Adrenal gland (tissue), 12 donors: ENCODE measurements around the gene RAB3B. TPM values are rescaled to one million over a fixed set of nuclear protein-coding genes. Genes with fewer than 3 reads are reported as not detected.
"Not testable (repeated sequence)": the region's sequence is repeated elsewhere in the genome, so short reads cannot be mapped to it uniquely, and the experiment has no call there.

Experiments used
- DNase-seq, 7 donors: peaks; one replicate each; pipeline ENCODE4 v3.0.0-alpha.2; 2019 to 2020
- H3K27ac ChIP-seq, 5 donors: fragments of 200-600 bp; sonication (generic) in 4 of 5; 1 replicate in 3 of 5; 2 replicates in 2 of 5; pipeline versions ENCODE4 v1.5.1 to v1.8.0; 2016 to 2020; ENCODE audit warnings: mild to moderate bottlenecking in 1 of 5
- H3K27me3 ChIP-seq: fragments of 200-600 bp; 2 replicates; pipeline ENCODE4 v1.8.0; 2021
- H3K36me3 ChIP-seq, 2 donors: fragments of 200-600 bp; replicated peaks in 1 of 2; 1 replicate in 1 of 2; 2 replicates in 1 of 2; pipeline versions ENCODE4 v1.5.1 to v1.8.0; 2018 to 2022
- H3K4me1 ChIP-seq, 2 donors: fragments of 200-600 bp; replicated peaks in 1 of 2; 1 replicate in 1 of 2; 2 replicates in 1 of 2; pipeline versions ENCODE4 v1.5.1 to v1.8.0; 2018 to 2021
- H3K4me3 ChIP-seq, 4 donors: fragments of 200-600 bp; sonication (generic) in 3 of 4; one replicate each; pipeline ENCODE4 v1.5.1; 2016 to 2018
- H3K9me3 ChIP-seq, 3 donors: fragments of 200-600 bp; sonication (generic) in 1 of 3; replicated peaks in 1 of 3; 1 replicate in 2 of 3; 2 replicates in 1 of 3; pipeline versions ENCODE4 v1.5.1 to v1.8.0; 2016 to 2021
- POLR2A ChIP-seq, 2 donors: fragments of 450-650 bp; IDR thresholded peaks; one replicate each; pipeline ENCODE4 v1.6.1; 2017; ENCODE audit warnings: antibody characterized with exemption in 2 of 2, mild to moderate bottlenecking in 2 of 2, moderate library complexity in 1 of 2
- WGBS, 4 donors: extraction: QIAGEN DNeasy Blood & Tissue Kit in 2 of 4; methylation state at CpG; one replicate each; pipeline versions ENCODE4 v1.1.5 to v1.1.7; 2013 to 2017; 5-methylcytosine and 5-hydroxymethylcytosine counted together
- intact Hi-C, 2 donors: fragments of 100-400 bp; cut with DNase I; formaldehyde crosslinking; loops; one replicate each; pipeline versions ENCODE4 v1.14.1 to v1.15.0; 2022 to 2023
- polyA plus RNA-seq, 3 donors: library from polyadenylated mRNA; stranded (reverse); fragments of 200-250 nt in 2 of 3; fragments of 350-450 nt in 1 of 3; fragmentation: Illumina TruSeq in 1 of 3; extraction: RNeasy Lipid Tissue Mini Kit (QIAGEN cat#74804) in 1 of 3; gene quantifications; one replicate each; pipeline ENCODE4 v1.2.3, GENCODE V29; 2013 to 2014
- total RNA-seq, 9 donors: library from RNA; depleted of rRNA in 4 of 9; stranded (reverse); fragments of >200 nt in 4 of 9; fragments of 120-200 nt in 1 of 9; fragmentation: NEBNext Ultra II Directional in 1 of 9; extraction: Animal tissue kit (Norgen Biotek cat#: 25700) in 1 of 9; gene quantifications; one replicate each; pipeline versions ENCODE4 v1.1.0 to v1.2.4, GENCODE V29; 2013 to 2023
- TF ChIP-seq, protein P1 (sequence below), 6 experiments: fragments of 450-650 bp in 4 of 6; fragments of 200-600 bp in 2 of 6; sonication (generic) in 1 of 6; IDR thresholded peaks; 1 replicate in 5 of 6; 2 replicates in 1 of 6; pipeline versions ENCODE4 v1.5.1 to v1.8.0; 2016 to 2021; ENCODE audit warnings: antibody characterized with exemption in 6 of 6, mild to moderate bottlenecking in 2 of 6, moderate library complexity in 1 of 6
- donor health status: healthy with polysubstance abuse.
- donor health status: Bipolar disorder and iron deficiency.
- donor health status: DM: yes; HTN: yes; CAD: no.
- donor health status: DM: no; HTN: no; CAD: no.
- donor health status: DM: no; HTN: no; CAD: no.
- donor health status: DM: yes; HTN: yes; CAD: no.

Gene RAB3B
- total and polyA plus RNA-seq, 12 donors = 0.20 to 9.2 (median 2.1) TPM

DNA sequence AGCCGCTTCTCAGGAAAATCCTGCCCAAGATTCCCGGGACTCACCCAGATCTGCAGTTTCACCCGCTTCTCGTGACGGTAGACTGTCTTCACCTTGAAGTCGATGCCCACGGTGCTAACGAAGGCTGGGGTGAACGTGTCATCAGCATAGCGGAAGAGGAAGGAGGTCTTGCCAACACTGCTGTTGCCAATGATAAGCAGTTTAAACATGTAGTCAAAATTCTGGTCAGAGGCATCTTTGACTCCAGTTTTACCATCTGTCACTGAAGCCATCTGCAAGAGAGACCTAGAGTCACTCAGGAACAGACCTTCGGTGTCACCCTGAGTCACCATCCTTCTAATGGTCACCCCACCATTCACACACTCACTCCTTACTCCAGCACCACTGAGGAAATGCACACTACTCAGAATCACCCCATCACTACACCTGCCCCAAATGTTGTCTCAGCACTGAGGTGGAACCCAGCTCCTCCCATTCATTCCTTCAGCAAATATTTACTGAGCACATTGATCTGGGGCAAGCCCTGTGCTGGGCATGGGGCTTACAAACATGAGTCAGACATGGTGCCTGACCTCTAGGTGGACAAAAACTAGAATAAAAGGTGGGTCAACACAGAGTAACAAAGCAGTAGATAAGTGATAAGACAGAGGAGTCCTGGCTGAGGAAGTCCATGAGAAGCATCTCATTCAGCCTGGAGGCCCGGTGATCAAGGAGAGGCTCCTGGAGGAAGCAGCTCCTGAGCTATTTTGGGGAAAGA is 13.5 kb downstream of the RAB3B start:
- Histone ChIP-seq H3K4me3 (no peak overlapping the region), H3K27ac (no peak overlapping the region), H3K27me3 (no peaks in the 10 kb centered on the region), H3K36me3 (no peaks in the 10 kb centered on the region), H3K9me3 (no peaks in the 10 kb centered on the region), H3K4me1 (no peaks in the 10 kb centered on the region)
- 92 to 94% (median 92%) methylated on average over 12 of the region's 12 CpGs for WGBS, 4 donors
- TF ChIP-seq, protein P1, sequence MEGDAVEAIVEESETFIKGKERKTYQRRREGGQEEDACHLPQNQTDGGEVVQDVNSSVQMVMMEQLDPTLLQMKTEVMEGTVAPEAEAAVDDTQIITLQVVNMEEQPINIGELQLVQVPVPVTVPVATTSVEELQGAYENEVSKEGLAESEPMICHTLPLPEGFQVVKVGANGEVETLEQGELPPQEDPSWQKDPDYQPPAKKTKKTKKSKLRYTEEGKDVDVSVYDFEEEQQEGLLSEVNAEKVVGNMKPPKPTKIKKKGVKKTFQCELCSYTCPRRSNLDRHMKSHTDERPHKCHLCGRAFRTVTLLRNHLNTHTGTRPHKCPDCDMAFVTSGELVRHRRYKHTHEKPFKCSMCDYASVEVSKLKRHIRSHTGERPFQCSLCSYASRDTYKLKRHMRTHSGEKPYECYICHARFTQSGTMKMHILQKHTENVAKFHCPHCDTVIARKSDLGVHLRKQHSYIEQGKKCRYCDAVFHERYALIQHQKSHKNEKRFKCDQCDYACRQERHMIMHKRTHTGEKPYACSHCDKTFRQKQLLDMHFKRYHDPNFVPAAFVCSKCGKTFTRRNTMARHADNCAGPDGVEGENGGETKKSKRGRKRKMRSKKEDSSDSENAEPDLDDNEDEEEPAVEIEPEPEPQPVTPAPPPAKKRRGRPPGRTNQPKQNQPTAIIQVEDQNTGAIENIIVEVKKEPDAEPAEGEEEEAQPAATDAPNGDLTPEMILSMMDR (IDR thresholded peaks at IDR 0.05) = no peak
- TF ChIP-seq POLR2A (IDR thresholded peaks at IDR 0.05) = no peak
- intact Hi-C loops = no loop called here
- DNase-seq = no peak

DNA sequence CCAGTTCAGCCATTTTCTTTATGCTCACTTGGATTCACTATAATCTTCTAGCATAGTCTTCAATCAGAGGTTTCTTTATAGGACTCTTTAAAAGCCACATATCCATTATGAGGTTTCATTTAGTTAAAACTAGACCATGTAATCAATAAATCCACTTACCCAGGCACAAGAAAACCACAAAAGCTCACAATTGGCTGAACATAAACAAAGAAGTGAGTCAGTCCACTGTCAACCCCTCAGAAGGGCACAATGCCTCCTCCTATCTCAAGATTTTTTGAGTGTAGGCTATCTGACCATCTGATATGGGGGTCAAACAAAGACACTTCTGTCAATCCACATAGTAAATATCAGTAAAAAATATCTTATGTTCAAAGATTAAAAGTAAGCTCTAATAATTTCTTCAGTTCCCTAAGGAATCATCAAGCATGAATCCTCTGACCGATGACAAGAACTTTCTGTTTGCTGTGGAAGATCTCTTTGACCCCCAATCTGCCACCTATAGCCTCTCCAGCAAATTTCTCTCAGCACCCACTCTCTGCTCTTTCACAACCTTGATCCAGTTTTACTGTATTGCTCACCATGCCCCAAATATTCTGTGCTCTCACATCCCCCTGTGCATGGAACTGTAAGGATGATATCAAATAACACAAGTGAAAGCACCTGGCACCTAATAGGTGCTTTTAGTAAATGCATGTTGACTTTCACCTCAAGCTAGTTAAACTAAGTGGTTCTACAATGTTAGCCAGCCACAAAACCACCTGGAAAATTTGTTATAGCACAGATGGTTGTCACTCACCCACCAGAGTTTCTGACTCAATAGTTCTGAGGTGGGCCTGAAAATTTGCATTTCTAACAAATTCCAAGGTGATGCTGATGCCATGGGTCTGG is 16.7 kb downstream of the RAB3B start:
- intact Hi-C loops = no loop called here
- TF ChIP-seq, protein P1 (IDR thresholded peaks at IDR 0.05) = no peak
- TF ChIP-seq POLR2A (IDR thresholded peaks at IDR 0.05) = no peak
- H3K27me3 ChIP-seq = no peaks in the 10 kb centered on the region
- no peak for DNase-seq
- H3K27ac ChIP-seq = no peak overlapping the region
- H3K36me3 ChIP-seq = no peaks in the 10 kb centered on the region
- no peaks in the 10 kb centered on the region for H3K9me3 ChIP-seq
- no peak overlapping the region for H3K4me3 ChIP-seq
- peaks cover 0 to 3% of the 10 kb centered on the region in 2 donors for H3K4me1 ChIP-seq
- 87 to 98% (median 92%) methylated on average over 1 of the region's 1 CpG for WGBS, 4 donors

DNA sequence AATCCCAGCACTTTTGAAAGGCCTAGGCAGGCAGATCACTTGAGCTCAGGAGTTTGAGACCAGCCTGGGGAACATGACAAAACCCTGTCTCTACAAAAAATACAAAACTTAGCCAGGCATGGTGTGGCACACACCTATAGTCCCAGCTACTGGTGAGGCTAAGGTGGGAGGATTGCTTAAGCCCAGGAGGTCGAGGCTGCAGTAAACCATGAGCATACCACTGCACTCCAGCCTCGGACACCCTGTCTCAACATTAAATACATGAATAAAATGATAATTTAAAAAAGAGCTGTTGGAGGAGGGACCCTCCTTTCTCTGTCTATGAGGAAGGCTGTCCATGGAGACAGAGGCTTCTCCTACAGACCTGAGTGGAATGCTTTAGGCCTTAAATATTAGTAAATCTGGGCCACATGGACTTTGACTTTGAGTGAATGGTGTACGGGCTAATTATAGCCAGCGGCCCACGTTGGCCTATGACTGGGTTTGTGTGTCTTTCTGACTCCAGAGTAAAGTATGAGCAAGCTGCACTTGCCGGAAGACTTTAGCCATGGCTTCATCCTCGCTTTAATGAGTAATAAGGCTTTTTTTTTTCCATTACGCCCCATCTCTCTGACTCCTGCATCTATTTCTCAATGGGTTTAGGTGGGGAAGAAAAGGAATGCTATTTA is 21.3 kb downstream of the RAB3B start:
- intact Hi-C loops = no loop called here
- Histone ChIP-seq H3K4me1 (peaks cover 0 to 8% of the 10 kb centered on the region in 2 donors), H3K4me3 (no peak overlapping the region), H3K9me3 (no peaks in the 10 kb centered on the region), H3K36me3 (no peaks in the 10 kb centered on the region), H3K27ac (peak overlapping the region in 1 of 5 donors; percentile 40), H3K27me3 (no peaks in the 10 kb centered on the region)
- WGBS, 4 donors = 68 to 81% (median 77%) methylated on average over 8 of the region's 8 CpGs
- peak in 5 of 7 donors; percentile 40 to 68 (median 63) for DNase-seq
- no peak for TF ChIP-seq POLR2A (IDR thresholded peaks at IDR 0.05)
- TF ChIP-seq, protein P1 (IDR thresholded peaks at IDR 0.05) = no peak

DNA sequence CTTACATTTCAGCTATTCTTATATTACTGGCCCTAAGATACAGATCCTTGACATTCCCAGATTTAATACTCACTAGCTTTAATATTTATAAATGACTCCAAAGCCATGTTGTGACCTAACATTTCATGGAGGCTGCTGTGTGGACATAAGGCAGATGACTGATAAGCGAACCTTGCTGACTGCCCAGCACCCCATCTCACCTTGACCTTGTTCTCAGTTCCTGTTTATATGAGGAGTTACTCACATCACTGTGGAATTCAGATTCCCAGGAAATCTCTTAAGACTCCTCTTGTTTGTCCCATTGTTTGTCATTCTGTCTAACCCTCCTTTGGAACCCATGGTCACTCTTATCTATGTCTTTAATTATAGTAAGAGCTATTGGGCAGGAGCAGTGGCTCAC is 21.9 kb downstream of the RAB3B start:
- no peaks in the 10 kb centered on the region for H3K36me3 ChIP-seq
- no peaks in the 10 kb centered on the region for H3K27me3 ChIP-seq
- H3K9me3 ChIP-seq = no peaks in the 10 kb centered on the region
- TF ChIP-seq POLR2A (IDR thresholded peaks at IDR 0.05) = no peak
- TF ChIP-seq, protein P1 (IDR thresholded peaks at IDR 0.05) = no peak
- DNase-seq = peak in 3 of 7 donors; percentile 26 to 52 (median 29)
- H3K4me1 ChIP-seq = peaks cover 0 to 8% of the 10 kb centered on the region in 2 donors
- intact Hi-C loops = no loop called here
- peak overlapping the region in 1 of 5 donors; percentile 40 for H3K27ac ChIP-seq
- WGBS, 4 donors = 39 to 53% (median 47%) methylated on average over 1 of the region's 1 CpG
- H3K4me3 ChIP-seq = no peak overlapping the region

DNA sequence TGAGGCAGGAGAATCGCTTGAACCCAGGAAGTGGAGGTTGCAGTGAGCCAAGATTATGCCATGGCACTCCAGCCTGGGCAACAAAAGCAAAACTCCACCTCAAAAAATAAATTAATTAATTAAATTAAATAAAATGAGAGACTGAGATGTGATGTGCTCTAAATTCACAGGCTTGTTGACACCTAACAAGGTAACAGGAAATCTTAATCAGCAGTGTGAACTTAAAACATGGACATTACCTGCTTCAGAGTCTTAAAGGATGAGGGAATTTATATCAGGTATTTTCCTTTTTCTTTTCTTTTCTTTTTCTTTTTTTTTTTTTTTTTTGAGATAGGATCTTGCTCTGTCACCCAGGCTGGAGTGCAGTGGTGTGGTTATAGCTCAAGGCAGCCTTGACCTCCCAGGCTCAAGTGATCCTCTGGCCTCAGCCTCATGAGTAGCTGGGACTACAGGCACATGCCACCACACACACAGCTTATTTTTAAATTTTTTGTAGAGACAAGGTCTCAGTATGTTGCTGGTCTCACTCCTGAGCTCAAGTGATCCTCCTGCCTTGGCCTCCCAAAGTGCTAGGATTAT is 23.2 kb downstream of the RAB3B start:
- intact Hi-C loops, H3K9me3 ChIP-seq, H3K36me3 ChIP-seq, H3K27ac ChIP-seq, H3K4me1 ChIP-seq, H3K27me3 ChIP-seq, DNase-seq, H3K4me3 ChIP-seq: not testable (repeated sequence)
- WGBS, 4 donors = 93 to 100% (median 98%) methylated on average over 1 of the region's 1 CpG
